Measurements from ENCODE around the gene HSPG2. TPM values are rescaled to one million over a fixed set of nuclear protein-coding genes. Genes with fewer than 3 reads are reported as not detected.

The HSPG2 gene
- total and polyA plus RNA-seq, 10 of the 15 experiments (the other 5 are each of a cell fraction or from before 2014, with no cell fraction given) = 0.30 to 3.4 (median 0.73) TPM; not detected in 2

- TF ChIP-seq ZNF687 (IDR thresholded peaks at IDR 0.05) (no peak), TARDBP (IDR thresholded peaks at IDR 0.05; ENCODE audit: borderline replicate concordance) (no peak), HDAC2 (IDR thresholded peaks at IDR 0.05) (no peak), STAT1 (conservative IDR thresholded peaks at IDR 0.05) (no peak), RBBP5 (conservative IDR thresholded peaks at IDR 0.05) (no peak)
Observed at GRCh38 chr1:21854090-21854750, 82.9 kb downstream of the HSPG2 start (continued).

GRCh38 chr1:21853131-21853427, 84.0 kb downstream of the HSPG2 start:
- no peaks in the 10 kb centered on the region for H4K20me1 ChIP-seq (ENCODE audit: control insufficient read depth, insufficient read depth)
- no peak overlapping the region for H3K27ac ChIP-seq (ENCODE audit: control insufficient read depth, insufficient read depth)
- 97% methylated on average over 5 of the region's 7 CpGs for WGBS (ENCODE audit: insufficient coverage, insufficient replicate concordance, low lambda C conversion rate, missing lambda C conversion rate)
- ChIA-PET POLR2A (no interaction called here), SMC1A (ENCODE audit: uncharacterized antibody, unreplicated experiment) (no interaction called here), CTCF (no interaction called here), RAD21 (ENCODE audit: unreplicated experiment) (no interaction called here)
- H3K9ac ChIP-seq (ENCODE audit: control insufficient read depth, insufficient read depth, low read length) = no peak overlapping the region
- intact Hi-C loops (cut with micrococcal nuclease; ENCODE audit: unreplicated experiment) = no loop called here
- no TSS peak for BruUV-seq (replicated peaks)
- no peaks in the 10 kb centered on the region for H3K27me3 ChIP-seq (replicated peaks in 1 of 2; ENCODE audit: control insufficient read depth in 2 of 2, insufficient read depth in 2 of 2, low read length in 1 of 2)
- H3K36me3 ChIP-seq (ENCODE audit: control insufficient read depth in 2 of 2, insufficient read depth in 2 of 2, low read length in 1 of 2) = no peaks in the 10 kb centered on the region
- no peak for TF ChIP-seq KLF5 (IDR thresholded peaks at IDR 0.05; ENCODE audit: partially characterized antibody)
- no peaks in the 10 kb centered on the region for H3K79me2 ChIP-seq (ENCODE audit: control insufficient read depth, insufficient read depth, low read length)
- in situ Hi-C loops (cut with MboI) = no loop called here
- DNase-seq (ENCODE audit: low read depth, low spot score) (no peak), FAIRE-seq (no peak), ATAC-seq (no peak)
- no peaks in the 10 kb centered on the region for H3K9me3 ChIP-seq (replicated peaks; ENCODE audit: control insufficient read depth, insufficient read depth, low read length)
- peaks cover 11% of the 10 kb centered on the region for H3K4me1 ChIP-seq (ENCODE audit: control insufficient read depth, insufficient read depth, low read length)
- no peak overlapping the region for H2AFZ ChIP-seq (ENCODE audit: control insufficient read depth, low read depth, low read length)
- H3K4me2 ChIP-seq (ENCODE audit: control insufficient read depth, insufficient read depth) = no peak overlapping the region
- no peak overlapping the region for H3K4me3 ChIP-seq

All from GM12878 (cell line).